Measurements from ENCODE around the gene COQ2. TPM values are rescaled to one million over a fixed set of nuclear protein-coding genes. Genes with fewer than 3 reads are reported as not detected.

Gene COQ2
- total RNA-seq, 1 donor, result 18.1 TPM

GRCh38 chr4:83228231-83228630 lies 56.4 kb downstream of the COQ2 start:
- no peak for TF ChIP-seq CTCF (IDR thresholded peaks at IDR 0.05; ENCODE audit: insufficient read depth, low read depth, low read length)

GRCh38 chr4:83224502-83225197 lies 59.9 kb downstream of the COQ2 start:
- no peak for DNase-seq (ENCODE audit: low read depth)
- H3K4me3 ChIP-seq (ENCODE audit: low read depth, low read length), result no peak overlapping the region
- TF ChIP-seq CTCF (IDR thresholded peaks at IDR 0.05; ENCODE audit: insufficient read depth, low read depth, low read length), result no peak

More at GRCh38 chr4:83228231-83228630, 56.4 kb downstream of the COQ2 start:
- no peak for DNase-seq (ENCODE audit: low read depth)
- no peak overlapping the region for H3K4me3 ChIP-seq (ENCODE audit: low read depth, low read length)

- TF ChIP-seq CTCF (IDR thresholded peaks at IDR 0.05; ENCODE audit: insufficient read depth, low read depth, low read length), result no peak
These were observed 60.8 kb downstream of the COQ2 start for GRCh38 chr4:83223781-83224180.

GRCh38 chr4:83221897-83222441 lies 62.6 kb downstream of the COQ2 start:
- no peak for DNase-seq (ENCODE audit: low read depth)
- TF ChIP-seq CTCF (IDR thresholded peaks at IDR 0.05; ENCODE audit: insufficient read depth, low read depth, low read length), result no peak
- H3K4me3 ChIP-seq (ENCODE audit: low read depth, low read length), result no peak overlapping the region

More at GRCh38 chr4:83223781-83224180, 60.8 kb downstream of the COQ2 start:
- no peak overlapping the region for H3K4me3 ChIP-seq (ENCODE audit: low read depth, low read length)
- no peak for DNase-seq (ENCODE audit: low read depth)

- peak; percentile 17 for DNase-seq (ENCODE audit: low read depth)
- H3K4me3 ChIP-seq (ENCODE audit: low read depth, low read length), result no peak overlapping the region
- no peak for TF ChIP-seq CTCF (IDR thresholded peaks at IDR 0.05; ENCODE audit: insufficient read depth, low read depth, low read length)
These were observed 65.0 kb downstream of the COQ2 start for GRCh38 chr4:83219344-83220331.

GRCh38 chr4:83217721-83218522 lies 66.7 kb downstream of the COQ2 start:
- TF ChIP-seq CTCF (IDR thresholded peaks at IDR 0.05; ENCODE audit: insufficient read depth, low read depth, low read length), result no peak
- H3K4me3 ChIP-seq (ENCODE audit: low read depth, low read length), result no peak overlapping the region
- DNase-seq (ENCODE audit: low read depth), result no peak
